Heart left ventricle (tissue), 16 donors: ENCODE results near the gene ACSL4. TPM values are rescaled to one million over a fixed set of nuclear protein-coding genes. Genes with fewer than 3 reads are reported as not detected.
"Not testable (repeated sequence)": the region's sequence is repeated elsewhere in the genome, so short reads cannot be mapped to it uniquely, and the experiment has no call there.

ENCODE experiments used
- ATAC-seq, 4 donors: fragments of 200-7000 bp; cut with Tn5 transposase; one replicate each; pipeline ENCODE4 v1.9.1; 2020 to 2022; ENCODE audit warnings: moderate library complexity in 4 of 4, mild to moderate bottlenecking in 3 of 4, moderate number of reproducible peaks in 1 of 4
- DNase-seq, 5 donors: peaks; one replicate each; pipeline ENCODE4 v3.0.0-alpha.2; 2020
- H3K27ac ChIP-seq, 12 donors: fragments of 200-600 bp; sonication (generic) in 4 of 12; one replicate each; pipeline versions ENCODE4 v1.5.0 to v1.8.0; 2016 to 2022; ENCODE audit warnings: mild to moderate bottlenecking in 2 of 12
- H3K27me3 ChIP-seq, 9 donors: fragments of 200-600 bp; sonication (generic) in 2 of 9; one replicate each; pipeline versions ENCODE4 v1.5.1 to v1.8.0; 2016 to 2022; ENCODE audit warnings: mild to moderate bottlenecking in 3 of 9
- H3K36me3 ChIP-seq, 9 donors: fragments of 200-600 bp; sonication (generic) in 2 of 9; one replicate each; pipeline versions ENCODE4 v1.5.0 to v1.8.0; 2018 to 2022; ENCODE audit warnings: mild to moderate bottlenecking in 2 of 9
- H3K4me1 ChIP-seq, 12 donors: fragments of 200-600 bp; sonication (generic) in 4 of 12; one replicate each; pipeline versions ENCODE4 v1.5.0 to v1.8.0; 2016 to 2022; ENCODE audit warnings: mild to moderate bottlenecking in 3 of 12
- H3K4me3 ChIP-seq, 12 donors: fragments of 200-600 bp; sonication (generic) in 4 of 12; one replicate each; pipeline versions ENCODE4 v1.5.0 to v1.8.0; 2017 to 2022; ENCODE audit warnings: mild to moderate bottlenecking in 9 of 12, moderate library complexity in 4 of 12
- H3K9me3 ChIP-seq, 12 donors: fragments of 200-600 bp; sonication (generic) in 4 of 12; one replicate each; pipeline versions ENCODE4 v1.5.0 to v1.8.0; 2016 to 2022; ENCODE audit warnings: mild to moderate bottlenecking in 1 of 12
- CTCF ChIP-seq, 12 donors: fragments of 200-600 bp; sonication (generic) in 4 of 12; IDR thresholded peaks; one replicate each; pipeline versions ENCODE4 v1.5.0 to v1.8.0; 2018 to 2022; ENCODE audit warnings: antibody characterized with exemption in 12 of 12, mild to moderate bottlenecking in 5 of 12
- POLR2A ChIP-seq, 2 donors: fragments of 450-650 bp; IDR thresholded peaks; one replicate each; pipeline ENCODE4 v1.6.1; 2017; ENCODE audit warnings: antibody characterized with exemption in 2 of 2, mild to moderate bottlenecking in 2 of 2, moderate library complexity in 2 of 2
- WGBS, 4 donors: extraction: QIAGEN DNeasy Blood & Tissue Kit in 2 of 4; methylation state at CpG; one replicate each; pipeline versions ENCODE4 v1.1.5 to v1.1.7; 2013 to 2018; 5-methylcytosine and 5-hydroxymethylcytosine counted together
- intact Hi-C, 10 donors: fragments of 100-400 bp; cut with DNase I; formaldehyde crosslinking; loops; one replicate each; pipeline versions ENCODE4 v1.11.1 to v1.14.2; 2022
- polyA plus RNA-seq, 2 donors: library from polyadenylated mRNA; stranded (reverse); fragments of 200-250 nt; gene quantifications; one replicate each; pipeline ENCODE4 v1.2.3, GENCODE V29; 2013
- total RNA-seq, 9 donors: library from RNA; depleted of rRNA in 2 of 9; stranded (reverse); fragments of >200 nt in 2 of 9; fragmentation: NEBNext Ultra II Directional in 3 of 9; extraction: Animal tissue kit (Norgen Biotek cat#: 25700) in 3 of 9; gene quantifications; one replicate each; pipeline versions ENCODE4 v1.1.0 to v1.2.4, GENCODE V29; 2016 to 2023
- donor health status: ischemic (EF 13 %, LVEDD 7.1; RV severe dilation, severe dysfunction).
- donor health status: healthy with polysubstance abuse.
- donor health status: DM: no; HTN: yes; CAD: no.
- donor health status: DM: no; HTN: no; CAD: no.
- donor health status: ischemic (EF 25% LVEDD 6.9; RV normal size, moderate dysfunction).
- donor health status: ischemic (EF 25% LVEDD 5.7; RV mildly dilated, moderate dysfunction).
- donor health status: healthy.
- donor health status: DM: yes; HTN: yes; CAD: no.
- donor health status: ischemic (EF 35%, LVEDD 5.7; RV mildly dilated, moderate dysfunction).
- donor health status: nonischemic (EF 11% LVEDD 7.7; RV severe dilation, severe dysfunction).
- donor health status: DM: yes; HTN: yes; CAD: no.
- donor health status: PGD.
- donor health status: ischemic (EF 29% LVEDD 5.4; RV normal size, mild dysfunction).
- donor health status: nonischemic (EF 23%, LVEDD 6.1; RV moderate dilation, normal function).

Gene ACSL4
- total and polyA plus RNA-seq, 11 donors = 11.7 to 68.7 (median 54.9) TPM

GRCh38 chrX:109660435-109661143 is 72.5 kb downstream of the ACSL4 start:
- no peaks in the 10 kb centered on the region for H3K9me3 ChIP-seq
- TF ChIP-seq POLR2A (IDR thresholded peaks at IDR 0.05) = no peak
- no peak for TF ChIP-seq CTCF (IDR thresholded peaks at IDR 0.05)
- no peak for DNase-seq
- WGBS, 4 donors = 80 to 93% (median 88%) methylated on average over 2 of the region's 2 CpGs
- ATAC-seq = no peak
- H3K27ac ChIP-seq = no peak overlapping the region
- no peak overlapping the region for H3K4me3 ChIP-seq
- H3K4me1 ChIP-seq = no peaks in the 10 kb centered on the region
- H3K36me3 ChIP-seq = peaks cover 0 to 79% (median 47%) of the 10 kb centered on the region in 9 donors
- H3K27me3 ChIP-seq = no peaks in the 10 kb centered on the region
- intact Hi-C loops = no loop called here

- WGBS, 4 donors = 96 to 100% (median 97%) methylated on average over 1 of the region's 1 CpG
- ATAC-seq (no peak), DNase-seq (no peak)
- Histone ChIP-seq H3K4me1 (peaks cover 0 to 5% (median 0%) of the 10 kb centered on the region in 12 donors), H3K27ac (no peak overlapping the region), H3K36me3 (peaks cover 0 to 57% (median 31%) of the 10 kb centered on the region in 9 donors), H3K9me3 (no peaks in the 10 kb centered on the region), H3K4me3 (no peak overlapping the region), H3K27me3 (no peaks in the 10 kb centered on the region)
- TF ChIP-seq CTCF (IDR thresholded peaks at IDR 0.05) = no peak
- no peak for TF ChIP-seq POLR2A (IDR thresholded peaks at IDR 0.05)
- intact Hi-C loops = no loop called here
Observed at GRCh38 chrX:109658391-109658790, 74.7 kb downstream of the ACSL4 start.

GRCh38 chrX:109657364-109657763 is 75.7 kb downstream of the ACSL4 start:
- H3K27ac ChIP-seq, H3K4me3 ChIP-seq, intact Hi-C loops, H3K4me1 ChIP-seq, H3K9me3 ChIP-seq, ATAC-seq, DNase-seq, H3K27me3 ChIP-seq: not testable (repeated sequence)
- WGBS, 4 donors = 88 to 98% (median 94%) methylated on average over 2 to 4 of the region's 4 CpGs
- H3K36me3 ChIP-seq = peaks cover 0 to 47% (median 20%) of the 10 kb centered on the region in 9 donors

- no peak for TF ChIP-seq CTCF (IDR thresholded peaks at IDR 0.05)
- no peak for TF ChIP-seq POLR2A (IDR thresholded peaks at IDR 0.05)
- peaks cover 0 to 41% (median 19%) of the 10 kb centered on the region in 9 donors for H3K36me3 ChIP-seq
- WGBS, 4 donors = 74 to 92% (median 86%) methylated on average over 4 of the region's 4 CpGs
- no peak overlapping the region for H3K4me3 ChIP-seq
- intact Hi-C loops = no loop called here
- ATAC-seq (no peak), DNase-seq (no peak)
- no peaks in the 10 kb centered on the region for H3K9me3 ChIP-seq
- H3K27me3 ChIP-seq = no peaks in the 10 kb centered on the region
- H3K4me1 ChIP-seq = peaks cover 0 to 5% (median 0%) of the 10 kb centered on the region in 12 donors
- no peak overlapping the region for H3K27ac ChIP-seq
Observed at GRCh38 chrX:109656774-109657173, 76.3 kb downstream of the ACSL4 start.
